ENCODE results near the gene RGS7.

The RGS7 gene

GRCh38 chr1:240835291-240835690 is 521.7 kb downstream of the RGS7 start:
- DNase-seq (ENCODE audit: low read depth, low spot score) = no peak

GRCh38 chr1:240833075-240833474 is 523.9 kb downstream of the RGS7 start:
- no peak for DNase-seq (ENCODE audit: low read depth, low spot score)

- DNase-seq (ENCODE audit: low read depth, low spot score) = no peak
Measured at GRCh38 chr1:240831922-240832321, 525.1 kb downstream of the RGS7 start.

GRCh38 chr1:240831191-240831631 is 525.8 kb downstream of the RGS7 start:
- no peak for DNase-seq (ENCODE audit: low read depth, low spot score)

- DNase-seq (ENCODE audit: low read depth, low spot score) = no peak
Measured at GRCh38 chr1:240829487-240829886, 527.5 kb downstream of the RGS7 start.

GRCh38 chr1:240827786-240828185 is 529.2 kb downstream of the RGS7 start:
- DNase-seq (ENCODE audit: low read depth, low spot score) = no peak

GRCh38 chr1:240824238-240824637 is 532.8 kb downstream of the RGS7 start:
- no peak for DNase-seq (ENCODE audit: low read depth, low spot score)

- DNase-seq (ENCODE audit: low read depth, low spot score) = no peak
Measured at GRCh38 chr1:240823357-240823756, 533.6 kb downstream of the RGS7 start.

GRCh38 chr1:240821925-240822324 is 535.1 kb downstream of the RGS7 start:
- no peak for DNase-seq (ENCODE audit: low read depth, low spot score)

- DNase-seq (ENCODE audit: low read depth, low spot score) = no peak
Measured at GRCh38 chr1:240820816-240821215, 536.2 kb downstream of the RGS7 start.

GRCh38 chr1:240816472-240816871 is 540.5 kb downstream of the RGS7 start:
- no peak for DNase-seq (ENCODE audit: low read depth, low spot score)

- no peak for DNase-seq (ENCODE audit: low read depth, low spot score)
Measured at GRCh38 chr1:240813720-240814119, 543.3 kb downstream of the RGS7 start.

GRCh38 chr1:240811256-240811655 is 545.7 kb downstream of the RGS7 start:
- no peak for DNase-seq (ENCODE audit: low read depth, low spot score)

- DNase-seq (ENCODE audit: low read depth, low spot score) = no peak
Measured at GRCh38 chr1:240808381-240808780, 548.6 kb downstream of the RGS7 start.

GRCh38 chr1:240806200-240806745 is 550.7 kb downstream of the RGS7 start:
- no peak for DNase-seq (ENCODE audit: low read depth, low spot score)

- no peak for DNase-seq (ENCODE audit: low read depth, low spot score)
Measured at GRCh38 chr1:240804475-240804874, 552.5 kb downstream of the RGS7 start.

GRCh38 chr1:240803151-240803550 is 553.9 kb downstream of the RGS7 start:
- DNase-seq (ENCODE audit: low read depth, low spot score) = no peak

- DNase-seq (ENCODE audit: low read depth, low spot score) = no peak
Measured at GRCh38 chr1:240802271-240802670, 554.7 kb downstream of the RGS7 start.

GRCh38 chr1:240801442-240801841 is 555.6 kb downstream of the RGS7 start:
- DNase-seq (ENCODE audit: low read depth, low spot score) = no peak

GRCh38 chr1:240800291-240800690 is 556.7 kb downstream of the RGS7 start:
- DNase-seq (ENCODE audit: low read depth, low spot score) = no peak

GRCh38 chr1:240797050-240797449 is 560.0 kb downstream of the RGS7 start:
- no peak for DNase-seq (ENCODE audit: low read depth, low spot score)

- DNase-seq (ENCODE audit: low read depth, low spot score) = no peak
Measured at GRCh38 chr1:240794046-240794843, 562.8 kb downstream of the RGS7 start.

- no peak for DNase-seq (ENCODE audit: low read depth, low spot score)
Measured at GRCh38 chr1:240792915-240793529, 564.0 kb downstream of the RGS7 start.
